Right lung (tissue), 5 donors: ENCODE data around the gene DECR2. TPM values are rescaled to one million over a fixed set of nuclear protein-coding genes. Genes with fewer than 3 reads are reported as not detected.

Experiments used
- DNase-seq, 2 donors: peaks; one replicate each; pipeline ENCODE4 v3.0.0-alpha.2; 2013
- polyA plus RNA-seq, 5 donors: library from polyadenylated mRNA; unstranded; fragments of 120-200 nt; gene quantifications; one replicate each; pipeline versions ENCODE4 v1.2.1 to v1.2.3, GENCODE V29; 2013; ENCODE audit warnings: inconsistent platforms in 1 of 5, low replicate concordance in 1 of 5; ENCODE audit not compliant: insufficient read length in 5 of 5, insufficient read depth in 1 of 5

DECR2 gene
- polyA plus RNA-seq, 5 donors: 7.9 to 27.0 (median 14.4) TPM

DNA sequence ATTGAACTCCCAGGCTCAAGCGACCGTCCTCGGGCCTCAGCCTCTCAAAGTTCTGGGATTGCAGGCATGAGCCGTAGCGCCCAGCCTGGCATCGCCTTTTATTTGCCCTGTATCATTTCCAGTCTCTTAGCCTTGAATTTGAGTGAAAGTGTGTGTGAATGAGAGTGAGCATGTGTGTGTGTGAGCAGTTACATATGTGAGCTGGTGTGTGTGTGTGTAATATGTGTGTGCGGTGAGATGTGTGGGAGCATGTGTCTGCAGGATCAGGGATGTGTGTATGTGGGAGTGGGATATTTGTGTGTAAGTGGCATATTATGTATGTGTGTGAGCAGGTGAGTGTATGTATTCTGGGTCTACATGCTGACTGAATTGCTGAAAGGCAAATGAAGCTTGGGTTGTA lies 29.2 kb downstream of the DECR2 start:
- no peak for DNase-seq

GRCh38 chr16:440627-441026 lies 38.9 kb downstream of the DECR2 start:
- no peak for DNase-seq

GRCh38 chr16:441447-441846 lies 39.8 kb downstream of the DECR2 start:
- no peak for DNase-seq

GRCh38 chr16:442976-443375 lies 41.3 kb downstream of the DECR2 start:
- no peak for DNase-seq

GRCh38 chr16:444027-444426 lies 42.3 kb downstream of the DECR2 start:
- no peak for DNase-seq

DNA sequence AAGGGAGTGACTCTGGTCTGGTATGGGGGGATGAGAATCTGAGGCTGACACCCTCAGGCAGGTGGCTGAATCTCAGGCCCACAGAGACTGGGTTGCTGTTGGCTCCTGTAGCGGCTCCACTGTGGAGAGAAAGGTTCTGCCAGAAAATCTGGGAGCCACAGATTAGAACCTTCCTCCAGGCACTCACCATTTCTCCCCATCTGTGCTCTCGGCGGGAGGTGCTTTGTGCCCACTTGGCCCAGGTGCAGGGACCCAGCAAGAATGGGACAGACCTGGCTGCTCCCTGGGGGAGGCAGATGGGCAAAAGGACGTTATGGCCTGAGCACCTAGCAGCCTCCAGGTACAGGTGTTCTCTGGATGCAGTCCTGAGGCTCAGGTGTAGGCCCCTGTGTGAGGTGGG lies 43.9 kb downstream of the DECR2 start:
- no peak for DNase-seq

DNA sequence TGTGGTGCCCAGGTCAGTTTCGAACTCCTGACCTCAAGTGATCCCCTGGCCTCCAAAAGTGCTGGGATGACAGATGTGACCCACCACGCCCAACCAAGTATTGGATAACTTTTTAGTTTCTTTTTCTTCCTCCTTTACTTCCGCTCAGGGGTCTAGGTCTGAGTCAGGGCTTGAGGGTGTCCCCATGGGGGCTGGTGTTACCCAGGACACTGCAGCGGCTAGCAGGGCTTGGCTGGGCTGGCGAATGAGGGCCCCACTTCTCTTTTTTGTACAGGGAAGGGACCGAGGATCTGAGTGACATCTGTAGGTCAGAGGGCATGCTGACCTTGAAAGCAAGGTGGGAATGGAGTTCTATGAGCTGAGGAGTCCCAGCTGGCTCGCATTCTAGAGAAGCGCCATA lies 48.7 kb downstream of the DECR2 start:
- no peak for DNase-seq

- no peak for DNase-seq
These were observed 49.3 kb downstream of the DECR2 start for GRCh38 chr16:450785-451512.

- no peak for DNase-seq
These were observed 52.8 kb downstream of the DECR2 start for GRCh38 chr16:454397-454940.

GRCh38 chr16:455453-455852 lies 53.8 kb downstream of the DECR2 start:
- no peak for DNase-seq

- DNase-seq: peak in 1 of 2 donors; percentile 23
These were observed 55.3 kb downstream of the DECR2 start for GRCh38 chr16:456891-457483.

DNA sequence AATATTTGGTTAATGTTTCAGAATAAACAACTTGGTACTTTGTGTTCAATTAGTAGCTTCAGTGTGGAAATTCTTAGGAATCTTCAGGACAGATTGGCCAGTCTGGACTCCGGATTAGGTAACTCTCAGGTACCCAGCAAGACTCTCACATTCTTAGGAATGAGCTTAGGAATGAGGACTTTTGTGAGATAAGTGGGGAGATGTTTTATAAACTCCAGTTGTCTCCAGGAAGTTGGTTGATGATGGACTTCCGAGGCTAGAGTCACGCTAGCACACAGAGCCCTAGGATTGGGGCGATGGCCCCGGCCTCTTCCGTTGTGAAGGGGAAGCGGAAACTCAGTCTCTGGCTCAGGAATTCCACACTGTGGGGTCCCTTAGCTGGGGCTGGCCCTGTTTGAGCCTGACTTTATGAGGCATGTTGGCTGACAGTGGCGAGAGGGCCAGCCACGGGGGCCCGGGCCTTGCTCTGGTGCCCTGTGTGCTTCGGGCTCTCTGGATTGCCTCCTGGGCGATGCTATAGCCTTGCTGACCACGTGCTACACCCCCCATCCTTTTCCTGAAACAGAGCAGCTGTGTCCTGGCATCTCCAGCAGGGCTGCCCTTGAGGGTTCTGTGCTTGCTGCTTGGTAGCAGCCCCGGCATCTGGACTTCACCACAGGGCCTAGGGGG lies 56.2 kb downstream of the DECR2 start:
- DNase-seq: peak in 1 of 2 donors; percentile 33

GRCh38 chr16:459761-460160 lies 58.1 kb downstream of the DECR2 start:
- no peak for DNase-seq

- DNase-seq: no peak
These were observed 59.1 kb downstream of the DECR2 start for GRCh38 chr16:460787-461186.

Other genes starting within 250 kb of the DECR2 start
- 1 to 10 TPM in 4 of 5 donors, under 1 TPM in 1; 0.69 to 6.9 (median 4.8) TPM for gene HBZ, start 249.2 kb upstream of the DECR2 start, polyA plus RNA-seq
- 10 to 100 TPM in 2 of 5 donors, 1 to 10 TPM in 3; 2.4 to 19.6 (median 7.0) TPM for gene HBM, start 235.9 kb upstream of the DECR2 start, polyA plus RNA-seq
- 1,000 to 10,000 TPM; 1,399 to 4,244 (median 2,803) TPM for gene HBA2, start 229.0 kb upstream of the DECR2 start, polyA plus RNA-seq
- gene HBA1, start 225.2 kb upstream of the DECR2 start, polyA plus RNA-seq: 1,000 to 10,000 TPM in 4 of 5 donors, 100 to 1,000 TPM in 1; 605 to 2,429 (median 1,859) TPM
- gene HBQ1, start 221.4 kb upstream of the DECR2 start, polyA plus RNA-seq: 1 to 10 TPM in 3 of 5 donors, under 1 TPM in 2; 0.36 to 1.9 (median 1.1) TPM
- gene LUC7L, start 172.4 kb upstream of the DECR2 start, polyA plus RNA-seq: 100 to 1,000 TPM; 121 to 164 (median 135) TPM
- gene FAM234A, start 167.1 kb upstream of the DECR2 start, polyA plus RNA-seq: 10 to 100 TPM; 43.7 to 60.7 (median 49.0) TPM
- gene RGS11, start 125.9 kb upstream of the DECR2 start, polyA plus RNA-seq: 1 to 10 TPM; 2.0 to 5.4 (median 4.8) TPM
- 1 to 10 TPM in 2 of 5 donors, under 1 TPM in 3; 0.33 to 2.4 (median 0.69) TPM for gene ARHGDIG, start 121.3 kb upstream of the DECR2 start, polyA plus RNA-seq
- under 1 TPM; 0.25 to 0.99 (median 0.49) TPM for gene PDIA2, start 118.7 kb upstream of the DECR2 start, polyA plus RNA-seq
- gene AXIN1, start 49.2 kb upstream of the DECR2 start, polyA plus RNA-seq: 10 to 100 TPM; 12.0 to 23.1 (median 17.7) TPM
- gene MRPL28, start 31.3 kb upstream of the DECR2 start, polyA plus RNA-seq: 10 to 100 TPM; 44.1 to 67.7 (median 48.7) TPM
- gene PGAP6, start 19.9 kb upstream of the DECR2 start, polyA plus RNA-seq: 10 to 100 TPM; 32.5 to 52.5 (median 37.7) TPM
- 100 to 1,000 TPM; 155 to 247 (median 168) TPM for gene NME4, start 4.7 kb upstream of the DECR2 start, polyA plus RNA-seq
- 10 to 100 TPM; 42.7 to 56.7 (median 51.9) TPM for gene RAB11FIP3, start 23.8 kb downstream of the DECR2 start, polyA plus RNA-seq
- 10 to 100 TPM; 13.0 to 39.5 (median 20.8) TPM for gene CAPN15, start 125.8 kb downstream of the DECR2 start, polyA plus RNA-seq
- gene PRR35, start 158.5 kb downstream of the DECR2 start, polyA plus RNA-seq: under 1 TPM in 1 of 5 donors, not detected in 4; 0.07 TPM
- 1 to 10 TPM; 1.5 to 4.9 (median 2.9) TPM for gene NHLRC4, start 165.1 kb downstream of the DECR2 start, polyA plus RNA-seq
- 10 to 100 TPM; 28.8 to 48.1 (median 35.6) TPM for gene PIGQ, start 168.1 kb downstream of the DECR2 start, polyA plus RNA-seq
- 10 to 100 TPM; 15.3 to 33.7 (median 22.9) TPM for gene RAB40C, start 188.2 kb downstream of the DECR2 start, polyA plus RNA-seq
- 1 to 10 TPM in 1 of 5 donors, under 1 TPM in 4; 0.20 to 1.2 (median 0.36) TPM for gene WFIKKN1, start 229.1 kb downstream of the DECR2 start, polyA plus RNA-seq
- gene METTL26, start 234.4 kb downstream of the DECR2 start, polyA plus RNA-seq: 10 to 100 TPM; 37.9 to 74.1 (median 49.3) TPM
- gene MCRIP2, start 239.9 kb downstream of the DECR2 start, polyA plus RNA-seq: 10 to 100 TPM in 3 of 5 donors, 1 to 10 TPM in 2; 6.0 to 16.9 (median 10.4) TPM
- gene WDR90, start 247.5 kb downstream of the DECR2 start, polyA plus RNA-seq: 10 to 100 TPM; 31.5 to 52.8 (median 39.5) TPM